HEK293 (cell line): ENCODE data around the gene EXOC2.
A peak's percentile ranks its signal among the peaks of the same experiment; 100 is the strongest.

Source experiments
- CTCF ChIA-PET: fragments of 350-600 bp; formaldehyde crosslinking; extraction: SDS; loops from one replicate; lab custom pipeline; 2021; ENCODE audit warnings: antibody characterized with exemption; lab: Yijun Ruan, JAX
- POLR2A ChIA-PET: fragments of 300-600 bp; formaldehyde crosslinking; extraction: SDS; loops from one replicate; lab custom pipeline; 2020; ENCODE audit warnings: antibody characterized with exemption, inconsistent platforms; lab: Yijun Ruan, JAX
- H3K27ac ChIP-seq: fragments of 200-500 bp; sonication (Bioruptor generic); 2 replicates; pipeline ENCODE4 v1.5.1; 2014; ENCODE audit warnings: low read depth, low read length, control low read depth, inconsistent platforms; ENCODE audit errors: extremely low read depth
- H3K36me3 ChIP-seq, 2 experiments: fragments of 200-500 bp in 1 of 2; sonication (Bioruptor generic) in 1 of 2; 1 replicate in 1 of 2; 2 replicates in 1 of 2; pipeline ENCODE4 v1.5.1; 2014 to 2017; ENCODE audit warnings: inconsistent platforms in 2 of 2, low read length in 2 of 2; ENCODE audit not compliant: control insufficient read depth in 2 of 2, insufficient read depth in 1 of 2
- H3K4me1 ChIP-seq: fragments of 200-500 bp; sonication (Bioruptor generic); 2 replicates; pipeline ENCODE4 v1.5.1; 2014; ENCODE audit warnings: mild to moderate bottlenecking, low read length, inconsistent platforms; ENCODE audit not compliant: control insufficient read depth, insufficient read depth
- H3K4me3 ChIP-seq: 2 replicates; pipeline ENCODE4 v1.5.1; 2011; ENCODE audit warnings: low read depth, mild to moderate bottlenecking, control low read depth, low read length, moderate library complexity
- H3K9me3 ChIP-seq: fragments of 200-500 bp; sonication (Bioruptor generic); 2 replicates; pipeline ENCODE4 v1.5.1; 2014; ENCODE audit warnings: low read depth, low read length, inconsistent platforms; ENCODE audit not compliant: control insufficient read depth, insufficient read depth
- KLF8 ChIP-seq: fragments of 450-650 bp; formaldehyde crosslinking; IDR thresholded peaks from 2 replicates; pipeline ENCODE4 v1.5.1; 2016; ENCODE audit warnings: missing biosample characterization, missing genetic modification characterization
- ZBTB20 ChIP-seq: fragments of 450-650 bp; formaldehyde crosslinking; IDR thresholded peaks from 2 replicates; pipeline ENCODE4 v1.5.1; 2016; ENCODE audit warnings: missing biosample characterization, missing genetic modification characterization
- ZBTB7A ChIP-seq: fragments of 450-650 bp; formaldehyde crosslinking; IDR thresholded peaks from 2 replicates; pipeline ENCODE4 v1.5.1; 2016; ENCODE audit warnings: low read depth, missing biosample characterization, missing genetic modification characterization
- ZNF202 ChIP-seq: fragments of 450-650 bp; formaldehyde crosslinking; IDR thresholded peaks from 2 replicates; pipeline ENCODE4 v1.5.1; 2016; ENCODE audit warnings: missing biosample characterization, missing genetic modification characterization, borderline replicate concordance
- ZNF266 ChIP-seq: fragments of 450-650 bp; formaldehyde crosslinking; IDR thresholded peaks from 2 replicates; pipeline ENCODE4 v1.5.1; 2016; ENCODE audit warnings: missing biosample characterization, missing genetic modification characterization, low read depth
- ZNF341 ChIP-seq: fragments of 450-650 bp; formaldehyde crosslinking; IDR thresholded peaks from 2 replicates; pipeline ENCODE4; 2016; ENCODE audit warnings: low read depth, missing biosample characterization, missing genetic modification characterization
- ZNF362 ChIP-seq: fragments of 450-650 bp; formaldehyde crosslinking; IDR thresholded peaks from 2 replicates; pipeline ENCODE4 v1.5.1; 2016; ENCODE audit warnings: missing biosample characterization, missing genetic modification characterization
- ZNF423 ChIP-seq: fragments of 450-650 bp; formaldehyde crosslinking; IDR thresholded peaks from 2 replicates; pipeline ENCODE4 v1.5.1; 2016; ENCODE audit warnings: missing biosample characterization, missing genetic modification characterization
- ZNF514 ChIP-seq: fragments of 450-650 bp; formaldehyde crosslinking; IDR thresholded peaks from 2 replicates; pipeline ENCODE4 v1.5.1; 2016; ENCODE audit warnings: missing biosample characterization, missing genetic modification characterization
- ZNF561 ChIP-seq: fragments of 450-650 bp; IDR thresholded peaks from 2 replicates; pipeline ENCODE4 v1.5.1; 2018; ENCODE audit warnings: missing biosample characterization, missing genetic modification characterization, borderline replicate concordance
- TF ChIP-seq, protein P1 (sequence below): fragments of 450-650 bp; IDR thresholded peaks from 2 replicates; pipeline ENCODE4 v1.5.1; 2018; ENCODE audit warnings: missing biosample characterization, mild to moderate bottlenecking, missing genetic modification characterization
- TF ChIP-seq, protein P2 (sequence below): fragments of 450-650 bp; formaldehyde crosslinking; IDR thresholded peaks from 2 replicates; pipeline ENCODE4 v1.5.1; 2016; ENCODE audit warnings: missing biosample characterization, missing genetic modification characterization
- TF ChIP-seq, protein P3 (sequence below): fragments of 450-650 bp; formaldehyde crosslinking; IDR thresholded peaks from 2 replicates; pipeline ENCODE4 v1.5.1; 2016; ENCODE audit warnings: missing biosample characterization, missing genetic modification characterization

EXOC2 gene

GRCh38 chr6:715709-716491 lies 23.0 kb upstream of the EXOC2 start:
- no peaks in the 10 kb centered on the region for H3K36me3 ChIP-seq
- H3K4me1 ChIP-seq, result peaks cover 9% of the 10 kb centered on the region
- ChIA-PET POLR2A (no interaction called here), CTCF (interaction anchor here (0.8 kb wide), 1 partner anchor 8 kb away, joined by 3 read pairs; no protein-coding TSS in a partner anchor)
- 0 out of 2 replicates have a peak overlapping the region, but pooled peaks have one; percentile 21 for H3K27ac ChIP-seq
- no peak for TF ChIP-seq ZNF266 (tag by site-specific recombination)
- 0 out of 2 replicates have a peak, but pooled peaks have one; percentile 20 for TF ChIP-seq ZNF561 (tag by site-specific recombination)
- TF ChIP-seq ZBTB20, result peak; percentile 68
- no peak for TF ChIP-seq ZNF423
- TF ChIP-seq, protein P1, sequence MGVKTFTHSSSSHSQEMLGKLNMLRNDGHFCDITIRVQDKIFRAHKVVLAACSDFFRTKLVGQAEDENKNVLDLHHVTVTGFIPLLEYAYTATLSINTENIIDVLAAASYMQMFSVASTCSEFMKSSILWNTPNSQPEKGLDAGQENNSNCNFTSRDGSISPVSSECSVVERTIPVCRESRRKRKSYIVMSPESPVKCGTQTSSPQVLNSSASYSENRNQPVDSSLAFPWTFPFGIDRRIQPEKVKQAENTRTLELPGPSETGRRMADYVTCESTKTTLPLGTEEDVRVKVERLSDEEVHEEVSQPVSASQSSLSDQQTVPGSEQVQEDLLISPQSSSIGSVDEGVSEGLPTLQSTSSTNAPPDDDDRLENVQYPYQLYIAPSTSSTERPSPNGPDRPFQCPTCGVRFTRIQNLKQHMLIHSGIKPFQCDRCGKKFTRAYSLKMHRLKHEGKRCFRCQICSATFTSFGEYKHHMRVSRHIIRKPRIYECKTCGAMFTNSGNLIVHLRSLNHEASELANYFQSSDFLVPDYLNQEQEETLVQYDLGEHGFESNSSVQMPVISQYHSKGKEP, result no peak
- TF ChIP-seq ZNF341 (tag by site-specific recombination), result no peak
- H3K4me3 ChIP-seq, result no peak overlapping the region
- H3K9me3 ChIP-seq, result no peaks in the 10 kb centered on the region

GRCh38 chr6:714100-714499 lies 21.2 kb upstream of the EXOC2 start:
- H3K27ac ChIP-seq, result no peak overlapping the region
- ChIA-PET POLR2A (interaction anchor here (0.5 kb wide), 1 partner anchor 47 kb away, joined by 3 read pairs; no protein-coding TSS in a partner anchor), CTCF (interaction anchor here (0.6 to 1.0 kb wide), 3 partner anchors 14 to 83 kb away, joined by 3 read pairs; no protein-coding TSS in a partner anchor)
- no peaks in the 10 kb centered on the region for H3K9me3 ChIP-seq
- no peak overlapping the region for H3K4me3 ChIP-seq
- peaks cover 11% of the 10 kb centered on the region for H3K4me1 ChIP-seq
- H3K36me3 ChIP-seq, result no peaks in the 10 kb centered on the region
- TF ChIP-seq ZNF202 (tag by site-specific recombination), result no peak

DNA sequence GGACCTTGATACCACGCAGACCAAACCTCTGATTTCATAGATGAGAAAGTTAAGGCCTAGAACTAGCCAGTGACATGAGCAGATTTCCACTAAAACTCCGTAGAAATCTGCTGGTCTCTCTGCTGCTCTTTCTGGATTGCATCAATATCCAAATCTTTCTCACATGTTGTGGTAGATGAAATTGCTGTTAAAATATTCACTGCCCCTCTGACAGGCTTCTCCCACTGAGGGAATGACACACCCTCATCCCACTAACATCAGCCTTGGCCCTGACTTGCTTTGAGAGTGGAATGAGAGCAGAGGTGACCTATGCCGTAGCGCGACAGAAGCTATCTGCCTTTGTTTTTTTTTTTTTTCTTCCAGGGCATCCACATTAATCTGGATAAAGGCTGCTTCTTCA lies 20.4 kb upstream of the EXOC2 start:
- no peak overlapping the region for H3K4me3 ChIP-seq
- H3K36me3 ChIP-seq, result no peaks in the 10 kb centered on the region
- peaks cover 12% of the 10 kb centered on the region for H3K4me1 ChIP-seq
- ChIA-PET CTCF (interaction anchor here (0.9 kb wide), 1 partner anchor 77 kb away, joined by 3 read pairs; no protein-coding TSS in a partner anchor), POLR2A (no interaction called here)
- no peaks in the 10 kb centered on the region for H3K9me3 ChIP-seq
- no peak overlapping the region for H3K27ac ChIP-seq
- TF ChIP-seq, protein P2, sequence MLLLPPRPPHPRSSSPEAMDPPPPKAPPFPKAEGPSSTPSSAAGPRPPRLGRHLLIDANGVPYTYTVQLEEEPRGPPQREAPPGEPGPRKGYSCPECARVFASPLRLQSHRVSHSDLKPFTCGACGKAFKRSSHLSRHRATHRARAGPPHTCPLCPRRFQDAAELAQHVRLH (tag by site-specific recombination), result no peak
- TF ChIP-seq ZNF561 (tag by site-specific recombination) (no peak), KLF8 (no peak), ZNF362 (no peak), ZBTB7A (tag by site-specific recombination) (no peak), ZNF514 (no peak)
- TF ChIP-seq, protein P3, sequence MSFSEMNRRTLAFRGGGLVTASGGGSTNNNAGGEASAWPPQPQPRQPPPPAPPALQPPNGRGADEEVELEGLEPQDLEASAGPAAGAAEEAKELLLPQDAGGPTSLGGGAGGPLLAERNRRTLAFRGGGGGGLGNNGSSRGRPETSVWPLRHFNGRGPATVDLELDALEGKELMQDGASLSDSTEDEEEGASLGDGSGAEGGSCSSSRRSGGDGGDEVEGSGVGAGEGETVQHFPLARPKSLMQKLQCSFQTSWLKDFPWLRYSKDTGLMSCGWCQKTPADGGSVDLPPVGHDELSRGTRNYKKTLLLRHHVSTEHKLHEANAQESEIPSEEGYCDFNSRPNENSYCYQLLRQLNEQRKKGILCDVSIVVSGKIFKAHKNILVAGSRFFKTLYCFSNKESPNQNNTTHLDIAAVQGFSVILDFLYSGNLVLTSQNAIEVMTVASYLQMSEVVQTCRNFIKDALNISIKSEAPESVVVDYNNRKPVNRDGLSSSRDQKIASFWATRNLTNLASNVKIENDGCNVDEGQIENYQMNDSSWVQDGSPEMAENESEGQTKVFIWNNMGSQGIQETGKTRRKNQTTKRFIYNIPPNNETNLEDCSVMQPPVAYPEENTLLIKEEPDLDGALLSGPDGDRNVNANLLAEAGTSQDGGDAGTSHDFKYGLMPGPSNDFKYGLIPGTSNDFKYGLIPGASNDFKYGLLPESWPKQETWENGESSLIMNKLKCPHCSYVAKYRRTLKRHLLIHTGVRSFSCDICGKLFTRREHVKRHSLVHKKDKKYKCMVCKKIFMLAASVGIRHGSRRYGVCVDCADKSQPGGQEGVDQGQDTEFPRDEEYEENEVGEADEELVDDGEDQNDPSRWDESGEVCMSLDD (tag by site-specific recombination), result no peak
